B cell (primary cell): Measurements from ENCODE around the gene RAB4A. TPM values are rescaled to one million over a fixed set of nuclear protein-coding genes. Genes with fewer than 3 reads are reported as not detected.

Experiments used
- ATAC-seq: fragments of 200-7000 bp; cut with Tn5 transposase; one replicate; pipeline ENCODE4 v1.10.0; 2021; ENCODE audit warnings: low read depth, mild to moderate bottlenecking, moderate number of reproducible peaks, moderate library complexity
- CTCF ChIA-PET: fragments of 350-600 bp; sonication (Branson Sonifier 250); formaldehyde crosslinking; loops from one replicate; lab custom pipeline; 2021; ENCODE audit warnings: antibody characterized with exemption, inconsistent platforms; lab: Charles Lee
- POLR2A ChIA-PET: fragments of 350-600 bp; sonication (Branson Sonifier 250); formaldehyde crosslinking; loops from one replicate; lab custom pipeline; 2021; ENCODE audit warnings: antibody characterized with exemption; lab: Charles Lee
- DNase-seq: peaks from one replicate; pipeline ENCODE4 v3.0.0; 2013
- H2AFZ ChIP-seq: 2 replicates; pipeline ENCODE4 v1.6.1; 2012; ENCODE audit warnings: mild to moderate bottlenecking, low read depth, low read length; ENCODE audit not compliant: insufficient read depth, poor library complexity, severe bottlenecking
- H3K27ac ChIP-seq, 2 donors: 1 replicate in 1 of 2; 2 replicates in 1 of 2; pipeline ENCODE4 v1.5.1; 2012 to 2013; ENCODE audit warnings: low read length in 2 of 2, mild to moderate bottlenecking in 2 of 2, moderate library complexity in 1 of 2
- H3K27me3 ChIP-seq, 4 experiments: fragments of 200-600 bp in 1 of 4; sonication (generic) in 1 of 4; replicated peaks in 1 of 4; 1 replicate in 2 of 4; 2 replicates in 2 of 4; pipeline versions ENCODE4 v1.6.1 to v1.7.0; 2013 to 2016; ENCODE audit warnings: low read length in 3 of 4, mild to moderate bottlenecking in 2 of 4, mixed read lengths in 1 of 4, moderate library complexity in 1 of 4; ENCODE audit not compliant: insufficient read depth in 4 of 4, control insufficient read depth in 3 of 4; ENCODE audit errors: control extremely low read depth in 1 of 4
- H3K36me3 ChIP-seq, 2 experiments: replicated peaks in 1 of 2; 1 replicate in 1 of 2; 2 replicates in 1 of 2; pipeline versions ENCODE4 v1.6.1 to v1.7.1; 2013; ENCODE audit warnings: low read length in 1 of 2; ENCODE audit not compliant: insufficient read depth in 2 of 2, control insufficient read depth in 1 of 2; ENCODE audit errors: control extremely low read depth in 1 of 2, extremely low read depth in 1 of 2
- H3K4me1 ChIP-seq, 2 donors: fragments of 200-600 bp in 1 of 2; sonication (generic) in 1 of 2; 1 replicate in 1 of 2; 2 replicates in 1 of 2; pipeline versions ENCODE4 v1.5.1 to v1.6.1; 2013 to 2017; ENCODE audit warnings: low read length in 2 of 2; ENCODE audit not compliant: control insufficient read depth in 2 of 2, insufficient read depth in 2 of 2
- H3K4me2 ChIP-seq: replicated peaks from 2 replicates; pipeline ENCODE3; 2012; ENCODE audit warnings: mild to moderate bottlenecking, low read depth, low read length; ENCODE audit not compliant: poor library complexity, severe bottlenecking
- H3K4me3 ChIP-seq, 5 experiments: fragments of 200-600 bp in 1 of 5; sonication (generic) in 1 of 5; 1 replicate in 3 of 5; 2 replicates in 2 of 5; pipeline versions ENCODE4 v1.5.1 to v1.7.0; 2011 to 2016; ENCODE audit warnings: low read length in 4 of 5, mild to moderate bottlenecking in 4 of 5, low read depth in 2 of 5, control low read depth in 1 of 5, moderate library complexity in 1 of 5; ENCODE audit not compliant: insufficient read depth in 1 of 5; ENCODE audit errors: control extremely low read depth in 1 of 5, extremely low read depth in 1 of 5
- H3K79me2 ChIP-seq: fragments of 200-600 bp; sonication (generic); one replicate; pipeline ENCODE4 v1.6.0; 2016; ENCODE audit warnings: low read length; ENCODE audit not compliant: control insufficient read depth, insufficient read depth
- H3K9ac ChIP-seq: fragments of 200-600 bp; sonication (generic); 2 replicates; pipeline ENCODE4 v1.6.1; 2017; ENCODE audit warnings: mild to moderate bottlenecking, low read length, moderate library complexity
- H3K9me3 ChIP-seq, 3 donors: one replicate each; pipeline versions ENCODE4 v1.6.1 to v1.7.1; 2013; ENCODE audit warnings: low read length in 2 of 3; ENCODE audit not compliant: control insufficient read depth in 2 of 3, insufficient read depth in 1 of 3; ENCODE audit errors: control extremely low read depth in 1 of 3
- H4K20me1 ChIP-seq: 2 replicates; pipeline ENCODE4 v1.6.0; 2012; ENCODE audit warnings: mild to moderate bottlenecking, low read length; ENCODE audit not compliant: insufficient read depth, control insufficient read depth, poor library complexity, severe bottlenecking
- H3K27ac Mint-ChIP-seq: one replicate; pipeline ENCODE4 v1.8.0; 2021; ENCODE audit warnings: mixed read lengths
- H3K27me3 Mint-ChIP-seq: one replicate; pipeline ENCODE4 v1.8.0; 2021; ENCODE audit warnings: mixed read lengths
- H3K4me1 Mint-ChIP-seq: one replicate; pipeline ENCODE4 v1.8.0; 2021; ENCODE audit warnings: mixed read lengths
- H3K4me3 Mint-ChIP-seq: one replicate; pipeline ENCODE4 v1.8.0; 2021; ENCODE audit warnings: mixed read lengths
- H3K9me3 Mint-ChIP-seq: one replicate; pipeline ENCODE4 v1.8.0; 2022; ENCODE audit warnings: mixed read lengths; ENCODE audit not compliant: insufficient read depth
- CTCF ChIP-seq: fragments of 200-600 bp; IDR thresholded peaks from one replicate; pipeline ENCODE4 v1.8.0; 2022; ENCODE audit warnings: antibody characterized with exemption, mild to moderate bottlenecking
- EZH2 ChIP-seq: IDR thresholded peaks from 2 replicates; pipeline ENCODE4 v1.6.1; 2012; ENCODE audit warnings: borderline replicate concordance, low read depth, mild to moderate bottlenecking, moderate library complexity, low read length; ENCODE audit not compliant: insufficient read depth, poor library complexity, severe bottlenecking
- WGBS: methylation state at CpG from one replicate; pipeline ENCODE4 v1.1.5; 2013; ENCODE audit warnings: missing lambda C conversion rate; ENCODE audit not compliant: insufficient coverage; 5-methylcytosine and 5-hydroxymethylcytosine counted together
- intact Hi-C: fragments of 100-400 bp; cut with micrococcal nuclease; formaldehyde crosslinking; loops from one replicate; pipeline ENCODE4 v1.10.0; 2022
- polyA plus RNA-seq: library from polyadenylated mRNA; depleted of rRNA; stranded (reverse); fragments of >200 nt; gene quantifications from 2 replicates; pipeline ENCODE4 v1.2.3, GENCODE V29; 2012
- total RNA-seq, 2 donors: library from RNA; stranded (reverse); fragments of 120-200 nt in 1 of 2; gene quantifications; 1 replicate in 1 of 2; 2 replicates in 1 of 2; pipeline versions ENCODE4 v1.2.3 to v1.2.4, GENCODE V29; 2013 to 2022

The RAB4A gene
- total and polyA plus RNA-seq, 2 donors (not counting 1 experiment from before 2014, with no cell fraction given), result 14.7 to 49.7 TPM

GRCh38 chr1:229271448-229272159 is 693 bp downstream of the RAB4A start:
- no peaks in the 10 kb centered on the region for H3K27me3 ChIP-seq
- TF ChIP-seq CTCF (peak; percentile 18), EZH2 (no peak)
- peaks cover 49% of the 10 kb centered on the region for H4K20me1 ChIP-seq
- H3K79me2 ChIP-seq, result peaks cover 43% of the 10 kb centered on the region
- peaks cover 2 to 12% (median 2%) of the 10 kb centered on the region in 3 donors for H3K9me3 ChIP-seq
- no peaks in the 10 kb centered on the region for H3K36me3 ChIP-seq
- H3K9ac ChIP-seq, result peak overlapping the region; percentile 70
- H3K4me1 ChIP-seq, result peaks cover 16 to 22% of the 10 kb centered on the region in 2 donors
- ChIA-PET POLR2A (interaction anchor here (1.5 kb wide), 1 partner anchor 209 kb away, joined by 7 read pairs; no protein-coding TSS in a partner anchor), CTCF (interaction anchor here (1.1 to 1.5 kb wide), 5 partner anchors 13 to 232 kb away, joined by 3 to 11 read pairs (median 5); partner anchors contain the start of gene CCSAP)
- DNase-seq (no peak), ATAC-seq (peak; percentile 62)
- peak overlapping the region; percentile 24 to 49 for H3K27ac ChIP-seq
- Mint-ChIP-seq H3K27me3 (no peaks in the 10 kb centered on the region), H3K4me3 (peak overlapping the region; percentile 96), H3K4me1 (peaks cover 34% of the 10 kb centered on the region), H3K9me3 (peaks cover 3% of the 10 kb centered on the region), H3K27ac (peak overlapping the region; percentile 85)
- H3K4me3 ChIP-seq, result peak overlapping the region; percentile 59 to 89 (median 75)
- intact Hi-C loops, result loop anchor here (1.0 to 2.0 kb wide), 5 partner anchors 13 to 355 kb away; partner anchors contain the start of genes ABCB10, NUP133, TAF5L and URB2
- 0% methylated on average over 21 of the region's 32 CpGs for WGBS
- H3K4me2 ChIP-seq, result peak overlapping the region; percentile 78
- H2AFZ ChIP-seq, result peak overlapping the region; percentile 93
